GM18511 (cell line): ENCODE data around the gene PNPLA7.

Experiments used
- ATAC-seq: cut with Tn5 transposase; IDR thresholded peaks from one replicate; pipeline ENCODE4 v1.9.1; 2021; ENCODE audit warnings: mild to moderate bottlenecking, moderate library complexity; ENCODE audit not compliant: unreplicated experiment

The PNPLA7 gene

GRCh38 chr9:137497921-137498719, 52.1 kb downstream of the PNPLA7 start:
- ATAC-seq, result no peak

- ATAC-seq, result no peak
These were observed 53.4 kb downstream of the PNPLA7 start for GRCh38 chr9:137496601-137497375.

- no peak for ATAC-seq
These were observed 55.5 kb downstream of the PNPLA7 start for GRCh38 chr9:137494550-137495351.

DNA sequence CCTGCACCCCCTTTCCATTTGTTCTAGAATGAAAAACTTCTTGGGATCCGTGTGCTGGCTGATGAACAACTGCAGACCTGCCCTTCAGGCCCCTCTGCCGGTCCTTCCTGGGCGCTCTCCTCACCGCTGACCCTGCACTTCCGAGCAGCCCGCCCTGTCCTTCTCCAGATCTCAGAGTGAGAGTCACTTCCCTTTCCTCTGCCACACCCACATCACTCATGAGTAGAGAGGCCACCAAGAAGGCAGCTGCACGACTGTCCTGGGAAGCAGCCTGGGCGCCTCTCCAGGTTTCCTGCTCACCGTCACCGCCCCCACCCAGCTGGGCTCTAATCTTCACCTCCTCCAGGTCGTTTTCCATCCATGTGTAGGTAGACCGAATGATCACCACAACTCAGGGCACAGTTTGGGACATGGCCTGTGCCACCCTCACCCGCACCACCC, 56.1 kb downstream of the PNPLA7 start:
- ATAC-seq, result no peak

DNA sequence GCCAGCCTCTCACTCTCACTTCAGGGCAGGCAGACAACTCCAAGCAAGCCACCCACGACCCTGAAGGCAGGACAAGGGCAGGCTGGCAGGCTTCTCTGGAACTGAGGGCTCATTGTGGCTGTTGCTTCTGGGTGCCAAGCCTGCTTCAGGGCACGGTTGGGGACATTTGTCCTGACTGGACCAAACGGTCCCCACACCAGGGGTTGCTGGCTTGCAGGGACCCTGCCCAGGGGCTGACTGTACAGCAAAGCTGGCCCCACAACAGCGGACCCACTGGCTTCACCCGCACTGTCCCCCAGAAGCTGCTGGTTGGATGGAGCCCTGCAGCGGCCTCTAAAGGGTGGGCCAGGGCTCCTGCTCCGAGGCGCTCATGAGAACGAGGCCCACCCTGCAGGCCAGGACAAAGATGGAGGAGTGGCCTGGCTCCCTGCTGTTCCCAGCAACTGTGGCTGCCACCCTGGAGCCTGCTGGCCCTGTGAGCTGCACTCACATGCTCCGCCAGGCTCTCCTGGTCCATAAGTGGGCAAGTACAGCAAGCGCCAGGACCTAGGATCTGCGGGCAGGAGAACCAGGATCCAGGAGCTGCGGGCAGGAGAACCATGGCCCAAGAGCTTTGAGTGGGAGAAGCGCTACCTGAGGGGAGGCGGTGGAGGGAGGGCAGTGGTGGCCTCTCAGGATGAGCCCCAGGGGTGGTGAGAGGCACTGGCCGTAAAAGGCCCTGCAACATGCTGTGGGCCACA, 56.7 kb downstream of the PNPLA7 start:
- no peak for ATAC-seq

- ATAC-seq, result no peak
These were observed 57.5 kb downstream of the PNPLA7 start for GRCh38 chr9:137492464-137493363.

DNA sequence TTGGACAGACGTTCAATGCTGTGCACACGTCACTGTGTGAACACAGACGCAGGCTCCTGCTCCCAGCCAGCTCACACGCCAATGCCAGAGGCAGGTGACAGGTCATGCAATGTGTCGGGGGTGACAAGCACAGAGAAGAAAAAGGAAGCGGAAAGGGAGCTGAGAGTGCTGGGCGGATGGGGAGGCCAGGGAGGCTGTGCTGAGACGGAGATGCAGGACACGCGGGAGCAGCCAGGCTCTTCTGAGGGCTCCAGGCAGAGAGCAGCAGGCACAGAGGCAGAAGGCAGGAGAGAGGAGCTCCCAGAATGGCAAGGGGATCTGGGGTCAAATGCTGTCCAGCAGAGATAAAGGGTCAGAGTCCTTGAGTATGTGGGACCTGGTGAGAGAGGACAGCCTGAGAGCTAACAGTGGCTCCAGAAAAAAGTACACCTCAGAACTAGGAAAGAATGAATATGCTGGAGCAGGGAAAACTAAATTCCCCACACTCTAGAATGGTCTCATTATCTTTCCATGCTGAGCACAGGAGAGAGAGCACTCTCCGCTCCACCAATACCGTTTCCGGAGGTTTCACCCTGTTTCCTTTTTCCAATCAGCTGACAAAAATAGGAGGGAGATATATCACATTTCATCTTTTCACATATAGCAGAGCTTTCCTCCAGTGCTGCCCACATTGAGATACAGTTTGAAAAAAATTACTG, 58.3 kb downstream of the PNPLA7 start:
- ATAC-seq, result no peak

DNA sequence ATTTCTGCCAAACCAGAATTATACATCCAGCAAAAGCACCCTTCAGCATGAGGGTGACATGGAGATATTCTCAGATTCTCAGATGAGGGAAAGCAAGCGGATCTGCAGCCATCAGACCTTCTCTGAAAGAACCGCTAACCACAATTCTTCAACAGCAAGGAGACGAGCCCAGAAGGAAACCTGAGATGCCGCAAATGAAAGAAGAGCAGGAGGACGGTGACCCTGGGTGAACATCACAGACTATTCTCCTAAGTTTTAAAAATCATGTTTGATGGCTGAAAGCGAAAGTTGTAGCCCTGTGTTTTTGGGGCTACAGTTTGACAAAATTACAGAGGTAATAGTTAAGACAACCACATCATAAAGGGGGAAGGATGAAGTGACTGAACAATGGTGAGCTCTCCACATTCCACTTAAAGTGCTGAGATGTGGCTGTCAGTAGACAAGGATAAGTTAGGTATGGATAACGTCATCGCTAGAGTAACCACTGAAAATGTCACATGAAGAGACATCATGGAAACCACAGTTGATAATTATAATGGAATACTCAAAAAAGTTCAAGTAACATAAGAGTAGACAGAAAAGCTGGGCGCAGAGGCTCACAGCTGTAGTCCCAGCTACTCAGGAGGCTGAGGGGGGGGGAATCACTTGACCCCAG, 59.5 kb downstream of the PNPLA7 start:
- ATAC-seq, result no peak

GRCh38 chr9:137488906-137489305, 61.3 kb downstream of the PNPLA7 start:
- ATAC-seq, result no peak

DNA sequence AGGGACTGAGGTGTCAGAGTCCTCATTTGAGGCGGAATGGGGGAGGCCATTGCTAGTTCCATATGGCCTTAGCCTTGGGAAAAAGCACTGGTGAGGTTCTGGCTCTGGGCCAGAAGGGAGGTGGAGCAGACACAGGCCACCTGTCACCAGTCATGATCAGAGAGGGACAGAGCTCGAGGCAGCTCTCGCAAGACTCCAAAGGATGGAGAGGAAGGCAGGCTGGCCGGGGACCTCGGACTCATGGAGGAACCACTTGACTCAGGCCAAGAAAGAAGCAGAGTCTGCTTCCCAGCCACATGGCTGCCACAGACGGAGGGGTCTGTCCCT, 61.9 kb downstream of the PNPLA7 start:
- ATAC-seq, result no peak

DNA sequence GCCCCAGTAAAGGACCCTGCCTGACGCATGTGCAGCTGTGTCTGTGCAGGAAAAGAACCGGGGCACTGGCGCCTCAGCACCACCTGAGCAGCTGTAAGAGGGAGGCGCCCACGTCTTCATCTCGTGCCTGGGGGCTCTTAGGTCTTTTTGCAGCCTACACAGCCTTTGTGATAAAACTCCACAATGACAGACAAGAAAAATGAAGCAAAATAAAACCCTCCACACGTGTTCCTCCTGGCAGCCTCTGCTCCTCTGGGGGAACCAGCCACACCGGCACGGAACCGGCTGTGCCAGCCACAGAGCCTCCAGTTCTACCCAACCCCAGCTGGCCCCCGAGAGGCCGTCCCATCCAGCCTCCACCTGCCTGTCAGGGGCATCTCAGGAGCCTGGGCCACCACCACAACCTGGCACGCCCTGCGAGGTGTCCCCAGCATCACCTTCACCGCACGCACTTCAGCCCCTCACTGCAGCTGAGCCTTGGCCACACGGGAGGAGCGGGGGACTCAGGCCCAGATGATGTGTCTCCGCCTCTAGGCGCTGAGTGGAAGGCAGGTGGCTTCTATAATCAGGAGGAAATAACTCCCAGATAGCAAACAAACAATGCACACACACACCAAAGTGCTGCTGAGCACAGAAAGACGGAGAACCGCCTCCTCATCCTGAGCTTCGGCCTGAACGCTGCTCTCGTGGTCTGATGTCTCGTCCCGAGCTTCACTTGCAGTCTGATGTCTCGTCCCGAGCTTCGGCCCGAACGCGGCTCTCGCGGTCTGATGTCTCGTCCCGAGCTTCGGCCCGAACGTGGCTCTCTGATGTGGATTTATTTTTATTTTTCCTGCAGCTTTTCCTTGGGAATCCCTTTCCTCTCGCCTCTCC, 62.5 kb downstream of the PNPLA7 start:
- ATAC-seq, result no peak

- no peak for ATAC-seq
These were observed 63.4 kb downstream of the PNPLA7 start for GRCh38 chr9:137486545-137487453.

- ATAC-seq, result no peak
These were observed 64.1 kb downstream of the PNPLA7 start for GRCh38 chr9:137486141-137486490.

- no peak for ATAC-seq
These were observed 64.7 kb downstream of the PNPLA7 start for GRCh38 chr9:137485343-137486140.

DNA sequence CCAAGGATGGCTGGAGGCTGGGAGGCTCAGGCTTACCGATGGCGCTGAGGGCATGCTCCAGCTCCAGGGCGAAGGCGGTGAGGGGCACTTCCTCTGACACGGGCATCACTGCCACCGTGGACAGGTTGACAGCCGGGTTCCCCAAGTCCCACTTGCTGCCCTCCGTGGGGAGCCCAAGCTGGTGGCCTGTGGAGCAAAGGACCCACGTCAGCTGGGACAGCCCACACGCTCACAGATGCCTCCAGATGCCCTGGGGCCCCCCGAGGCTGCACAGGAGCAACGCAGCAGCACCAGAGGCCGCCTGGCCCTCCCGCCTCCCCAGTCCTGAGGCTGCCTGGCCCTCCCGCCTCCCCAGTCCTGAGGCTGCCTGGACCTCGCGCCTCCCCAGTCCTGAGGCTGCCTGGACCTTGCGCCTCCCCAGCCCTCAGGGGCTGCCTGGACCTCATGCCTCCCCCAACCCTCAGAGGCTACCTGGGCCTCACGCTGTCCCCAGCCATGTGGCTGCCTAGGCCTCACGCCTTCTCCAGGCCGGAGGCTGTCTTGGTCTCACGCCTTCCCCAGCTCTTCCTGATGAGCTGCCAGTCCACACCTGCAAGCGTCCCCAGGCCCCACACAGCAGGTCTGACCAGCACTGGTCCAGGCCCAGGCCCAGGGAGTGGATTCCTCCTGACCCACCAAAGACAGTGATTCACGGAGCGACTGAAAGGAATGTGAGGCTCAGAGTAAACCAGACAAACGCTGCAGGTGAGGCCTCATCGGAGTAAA, 65.5 kb downstream of the PNPLA7 start:
- no peak for ATAC-seq
